LNCAP (cell line): Measurements from ENCODE around the gene ADAM23.

Experiments used
- CTCF ChIP-seq: fragments of 450-650 bp; IDR thresholded peaks from 2 replicates; pipeline ENCODE4 v1.5.1; 2017; ENCODE audit warnings: mild to moderate bottlenecking

The ADAM23 gene

DNA sequence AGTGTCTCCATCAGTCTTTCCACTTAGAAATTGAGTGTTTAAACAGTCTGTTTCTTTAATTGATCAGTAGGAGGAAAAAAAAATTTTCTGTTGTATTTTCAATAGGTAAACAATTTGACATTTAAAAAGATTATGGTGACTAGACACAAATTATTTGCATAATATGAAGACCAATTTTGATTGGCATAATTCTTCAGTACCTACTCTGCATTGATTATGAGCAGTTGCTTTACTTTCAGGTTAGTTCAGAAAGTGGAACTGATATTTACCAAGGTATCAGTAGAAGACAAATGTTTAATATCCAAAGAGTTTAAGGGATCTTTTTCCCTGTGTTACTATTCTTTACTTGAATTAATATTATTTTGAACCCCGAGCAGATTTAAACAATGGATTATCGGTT is 2.6 kb downstream of the ADAM23 start:
- no peak for TF ChIP-seq CTCF

- TF ChIP-seq CTCF, result no peak
Measured at GRCh38 chr2:206452242-206452641, 8.9 kb downstream of the ADAM23 start.

DNA sequence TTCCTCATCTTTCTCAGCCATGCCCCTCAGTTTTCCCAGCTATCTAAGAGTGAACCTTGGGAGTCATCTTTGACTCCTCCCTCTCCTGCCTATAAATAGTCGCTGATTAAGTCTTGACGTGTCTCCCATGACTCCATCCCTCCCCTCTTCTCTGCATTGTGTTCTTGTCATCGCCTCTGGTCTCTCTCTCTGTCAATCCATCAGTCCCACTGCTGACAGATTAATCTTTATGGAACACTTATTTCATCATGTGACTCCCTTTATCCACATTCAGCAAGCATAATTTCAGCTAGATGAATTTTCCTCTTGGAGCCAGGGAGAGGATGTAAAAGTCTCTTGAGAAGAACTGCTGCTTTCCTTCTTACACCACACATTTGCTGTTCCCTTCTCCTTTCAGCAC is 9.4 kb downstream of the ADAM23 start:
- no peak for TF ChIP-seq CTCF

DNA sequence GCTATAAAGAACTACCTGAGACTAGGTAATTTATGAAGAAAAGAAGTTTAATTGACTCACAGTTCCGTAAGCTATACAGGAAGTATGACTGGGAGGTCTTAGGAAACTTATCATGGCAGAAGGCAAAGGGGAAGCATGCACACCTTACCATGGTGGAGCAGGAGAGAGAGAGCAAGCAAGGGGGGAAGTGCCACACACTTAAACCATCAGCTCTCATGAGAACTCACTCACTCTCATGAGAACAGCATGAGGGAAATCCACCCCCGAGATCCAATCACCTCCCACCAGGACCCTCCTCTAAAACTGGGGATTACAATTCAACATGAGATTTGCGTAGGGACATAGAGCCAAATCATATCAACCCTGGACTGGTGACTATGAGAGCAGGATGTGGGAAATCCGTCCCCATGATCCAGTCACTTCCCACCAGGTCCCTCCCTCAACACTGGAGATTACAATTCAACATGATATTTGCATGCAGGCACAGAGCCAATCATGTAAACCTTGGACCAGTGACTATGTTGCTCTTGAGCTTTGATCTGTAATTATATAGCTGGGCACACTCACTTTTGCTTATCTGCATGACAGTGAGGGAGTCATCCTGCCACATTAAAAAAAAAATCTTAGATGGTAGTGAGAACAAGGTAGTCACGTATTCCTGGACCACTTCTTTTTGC is 12.9 kb downstream of the ADAM23 start:
- no peak for TF ChIP-seq CTCF

DNA sequence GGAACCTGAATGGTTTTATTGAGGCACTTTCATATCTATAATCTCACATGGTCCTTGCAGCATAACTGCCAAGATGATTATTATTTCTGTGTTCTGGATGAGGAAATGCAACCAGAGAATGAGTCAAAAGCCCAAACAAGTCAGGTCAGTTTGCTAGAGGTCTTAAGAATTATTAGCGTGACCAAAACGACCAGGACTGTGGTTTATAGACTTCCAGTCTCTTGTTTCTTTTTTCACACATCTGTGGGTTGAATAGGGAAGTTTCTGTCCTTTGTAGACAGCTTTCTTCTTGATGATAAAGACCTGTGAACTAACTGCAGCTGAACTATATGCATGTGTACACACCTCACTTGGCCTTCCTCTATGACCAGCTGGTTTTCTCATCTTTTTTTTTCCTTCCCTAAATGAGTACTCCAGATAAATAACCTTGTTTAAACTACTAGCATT is 13.9 kb downstream of the ADAM23 start:
- no peak for TF ChIP-seq CTCF

DNA sequence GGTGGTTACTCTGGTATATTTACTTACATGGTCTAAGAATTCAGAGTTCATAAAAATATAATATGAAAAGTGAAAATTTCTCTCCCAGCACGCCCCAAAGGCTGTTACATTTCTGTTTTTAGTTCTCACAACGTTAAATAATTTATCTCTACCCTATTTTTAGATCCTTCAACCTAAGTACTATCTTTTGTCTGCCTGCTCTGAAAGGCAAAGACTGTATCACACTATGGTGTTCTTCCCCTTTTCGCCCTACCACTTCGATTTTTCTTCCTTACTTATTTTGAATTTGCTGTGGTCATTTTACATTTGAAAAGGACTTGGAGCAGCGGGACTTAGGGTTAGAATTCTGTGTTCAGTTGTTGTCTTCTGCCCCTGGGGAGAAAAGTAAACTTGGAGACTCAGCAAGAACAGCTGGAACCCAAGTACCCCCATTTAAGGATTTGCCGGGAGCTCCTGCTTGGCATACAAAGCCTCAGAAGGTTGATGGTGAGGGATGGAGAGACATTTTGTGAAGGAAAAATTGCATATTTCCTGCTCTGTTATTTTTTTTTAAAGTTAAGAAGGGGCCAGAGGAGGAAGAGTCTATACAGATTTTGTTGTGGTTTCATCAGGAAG is 19.0 kb downstream of the ADAM23 start:
- no peak for TF ChIP-seq CTCF

DNA sequence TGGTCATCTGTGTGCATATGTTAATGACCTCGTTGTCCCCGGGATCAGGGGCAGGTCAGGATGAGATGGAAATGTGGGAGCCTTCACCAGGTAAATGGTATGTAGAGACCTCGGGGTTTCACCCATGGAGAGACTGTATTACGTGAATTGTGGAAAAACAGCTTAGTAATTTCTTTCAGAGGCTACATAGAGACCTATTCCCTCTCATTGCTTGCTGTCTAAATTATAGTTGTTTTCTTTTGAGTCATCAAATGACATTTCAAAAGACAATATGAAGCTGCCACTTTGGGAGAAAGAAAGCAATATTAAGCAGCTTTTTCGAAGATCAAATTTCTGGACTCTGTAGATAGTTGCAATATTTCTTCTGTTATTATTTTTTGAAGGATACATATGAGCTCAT is 20.4 kb downstream of the ADAM23 start:
- TF ChIP-seq CTCF, result no peak
